HK-2 (cell line): ENCODE results near the gene BRSK2.

Source experiments
- DNase-seq: peaks from one replicate; pipeline ENCODE4 v3.0.0-alpha.2; 2018; ENCODE audit not compliant: unreplicated experiment

BRSK2 gene

GRCh38 chr11:1468473-1469066 lies 78.8 kb downstream of the BRSK2 start:
- DNase-seq = no peak

- no peak for DNase-seq
Measured at GRCh38 chr11:1469287-1469910, 79.7 kb downstream of the BRSK2 start.

GRCh38 chr11:1469911-1470680 lies 80.4 kb downstream of the BRSK2 start:
- DNase-seq = no peak

GRCh38 chr11:1470681-1471611 lies 81.2 kb downstream of the BRSK2 start:
- no peak for DNase-seq

GRCh38 chr11:1471736-1472135 lies 82.0 kb downstream of the BRSK2 start:
- no peak for DNase-seq

- no peak for DNase-seq
Measured at GRCh38 chr11:1472180-1473005, 82.7 kb downstream of the BRSK2 start.

- DNase-seq = no peak
Measured at GRCh38 chr11:1473011-1473628, 83.4 kb downstream of the BRSK2 start.

GRCh38 chr11:1473786-1474185 lies 84.1 kb downstream of the BRSK2 start:
- no peak for DNase-seq

- DNase-seq = no peak
Measured at GRCh38 chr11:1475841-1476240, 86.1 kb downstream of the BRSK2 start.

- DNase-seq = no peak
Measured at GRCh38 chr11:1476940-1477736, 87.4 kb downstream of the BRSK2 start.

GRCh38 chr11:1478011-1478410 lies 88.3 kb downstream of the BRSK2 start:
- DNase-seq = no peak

GRCh38 chr11:1478544-1478943 lies 88.8 kb downstream of the BRSK2 start:
- DNase-seq = no peak

GRCh38 chr11:1479006-1479677 lies 89.4 kb downstream of the BRSK2 start:
- no peak for DNase-seq

GRCh38 chr11:1479678-1480118 lies 90.0 kb downstream of the BRSK2 start:
- DNase-seq = no peak

- no peak for DNase-seq
Measured at GRCh38 chr11:1480191-1480554, 90.4 kb downstream of the BRSK2 start.

GRCh38 chr11:1480555-1481482 lies 91.1 kb downstream of the BRSK2 start:
- DNase-seq = no peak

- DNase-seq = no peak
Measured at GRCh38 chr11:1481483-1481825, 91.7 kb downstream of the BRSK2 start.

GRCh38 chr11:1481861-1482441 lies 92.2 kb downstream of the BRSK2 start:
- DNase-seq = no peak
